Lung (tissue), 12 donors: Measurements from ENCODE around the gene DROSHA. TPM values are rescaled to one million over a fixed set of nuclear protein-coding genes. Genes with fewer than 3 reads are reported as not detected.

Experiments
- ATAC-seq: fragments of 200-7000 bp; cut with Tn5 transposase; one replicate; pipeline ENCODE4 v1.9.1; 2020; ENCODE audit warnings: moderate number of reproducible peaks; ENCODE audit not compliant: insufficient read depth, low FRiP score
- DNase-seq, 3 donors: peaks; one replicate each; pipeline ENCODE4 v3.0.0-alpha.2; 2013 to 2017
- H3K27ac ChIP-seq, 2 donors: one replicate each; pipeline ENCODE4 v1.5.1; 2013; ENCODE audit warnings: mild to moderate bottlenecking in 2 of 2, moderate library complexity in 2 of 2, control low read depth in 1 of 2, inconsistent platforms in 1 of 2, low read depth in 1 of 2, low read length in 1 of 2
- H3K27me3 ChIP-seq, 3 donors: one replicate each; pipeline ENCODE4 v1.5.1; 2013; ENCODE audit warnings: low read length in 2 of 3; ENCODE audit not compliant: control insufficient read depth in 3 of 3, insufficient read depth in 3 of 3
- H3K36me3 ChIP-seq, 4 donors: one replicate each; pipeline ENCODE4 v1.5.1; 2013; ENCODE audit warnings: low read length in 4 of 4, mild to moderate bottlenecking in 1 of 4, moderate library complexity in 1 of 4; ENCODE audit not compliant: control insufficient read depth in 4 of 4, insufficient read depth in 4 of 4
- H3K4me1 ChIP-seq, 5 donors: one replicate each; pipeline ENCODE4 v1.5.1; 2013; ENCODE audit warnings: low read length in 5 of 5, mild to moderate bottlenecking in 2 of 5, moderate library complexity in 1 of 5; ENCODE audit not compliant: control insufficient read depth in 5 of 5, insufficient read depth in 5 of 5
- H3K4me3 ChIP-seq: one replicate; pipeline ENCODE4 v1.5.1; 2013; ENCODE audit warnings: mild to moderate bottlenecking, control low read depth, moderate library complexity
- H3K9ac ChIP-seq, 2 donors: one replicate each; pipeline ENCODE4 v1.5.1; 2013; ENCODE audit warnings: low read length in 2 of 2, control low read depth in 1 of 2; ENCODE audit not compliant: insufficient read depth in 1 of 2
- H3K9me3 ChIP-seq, 4 donors: one replicate each; pipeline ENCODE4 v1.5.1; 2013; ENCODE audit warnings: low read length in 3 of 4, mild to moderate bottlenecking in 1 of 4, moderate library complexity in 1 of 4; ENCODE audit not compliant: control insufficient read depth in 4 of 4, insufficient read depth in 3 of 4
- CTCF ChIP-seq: IDR thresholded peaks from 2 replicates; pipeline ENCODE4 v1.5.1; 2012; ENCODE audit warnings: mild to moderate bottlenecking; ENCODE audit errors: control extremely low read depth, extremely low read depth
- WGBS, 2 donors: extraction: QIAGEN DNeasy Blood & Tissue Kit; methylation state at CpG; one replicate each; pipeline ENCODE4 v1.1.7; 2013; 5-methylcytosine and 5-hydroxymethylcytosine counted together
- polyA plus RNA-seq, 2 donors: library from polyadenylated mRNA; stranded (reverse); fragments of 200-250 nt; gene quantifications; one replicate each; pipeline ENCODE4 v1.2.1, GENCODE V29; 2013
- total RNA-seq, 2 donors: library from RNA; depleted of rRNA in 1 of 2; stranded (reverse); fragments of >200 nt in 1 of 2; gene quantifications; one replicate each; pipeline ENCODE4 v1.2.1, GENCODE V29; 2014 to 2021
- donor health status: control.
- donor health status: control.
- donor health status: Bipolar disorder and iron deficiency.
- donor health status: healthy.
- donor health status: DM: yes; HTN: yes; CAD: no.

DROSHA gene
- total and polyA plus RNA-seq, 4 donors = 16.2 to 92.0 (median 49.9) TPM

GRCh38 chr5:31530541-31531265 is 1.2 kb downstream of the DROSHA start:
- Histone ChIP-seq H3K27me3 (no peaks in the 10 kb centered on the region), H3K9me3 (no peaks in the 10 kb centered on the region), H3K9ac (peak overlapping the region; percentile 8 to 82), H3K27ac (no peak overlapping the region), H3K36me3 (peaks cover 10 to 25% (median 17%) of the 10 kb centered on the region in 4 donors), H3K4me1 (peaks cover 9 to 19% (median 12%) of the 10 kb centered on the region in 5 donors), H3K4me3 (peak overlapping the region; percentile 33)
- ATAC-seq (no peak), DNase-seq (no peak)
- no peak for TF ChIP-seq CTCF
- WGBS, 2 donors = 86 to 90% methylated on average over 9 of the region's 9 CpGs

- H3K9me3 ChIP-seq = no peaks in the 10 kb centered on the region
- H3K4me3 ChIP-seq = no peak overlapping the region
- no peaks in the 10 kb centered on the region for H3K4me1 ChIP-seq
- ATAC-seq = no peak
- H3K27ac ChIP-seq = no peak overlapping the region
- no peaks in the 10 kb centered on the region for H3K27me3 ChIP-seq
- TF ChIP-seq CTCF = no peak
- H3K36me3 ChIP-seq = peaks cover 8 to 28% (median 21%) of the 10 kb centered on the region in 4 donors
- H3K9ac ChIP-seq = no peak overlapping the region
- DNase-seq = no peak
- 97 to 99% methylated on average over 4 of the region's 4 CpGs for WGBS, 2 donors
Measured at GRCh38 chr5:31523041-31523440, 8.9 kb downstream of the DROSHA start.

- 22 to 48% methylated on average over 1 of the region's 1 CpG for WGBS, 2 donors
- Histone ChIP-seq H3K4me3 (no peak overlapping the region), H3K27ac (no peak overlapping the region), H3K9ac (no peak overlapping the region), H3K36me3 (peaks cover 18 to 32% (median 25%) of the 10 kb centered on the region in 4 donors), H3K27me3 (no peaks in the 10 kb centered on the region), H3K4me1 (no peaks in the 10 kb centered on the region), H3K9me3 (no peaks in the 10 kb centered on the region)
- ATAC-seq = no peak
- no peak for TF ChIP-seq CTCF
- DNase-seq = no peak
Measured at GRCh38 chr5:31516802-31517201, 15.1 kb downstream of the DROSHA start.

- H3K27me3 ChIP-seq = no peaks in the 10 kb centered on the region
- no peaks in the 10 kb centered on the region for H3K9me3 ChIP-seq
- H3K27ac ChIP-seq = no peak overlapping the region
- H3K4me1 ChIP-seq = no peaks in the 10 kb centered on the region
- ATAC-seq (no peak), DNase-seq (no peak)
- H3K4me3 ChIP-seq = no peak overlapping the region
- no peak for TF ChIP-seq CTCF
- H3K36me3 ChIP-seq = peaks cover 32 to 46% (median 44%) of the 10 kb centered on the region in 4 donors
- WGBS, 2 donors = 97 to 99% methylated on average over 4 of the region's 4 CpGs
- H3K9ac ChIP-seq = no peak overlapping the region
Measured at GRCh38 chr5:31511305-31511704, 20.6 kb downstream of the DROSHA start.
